Activated naive CD4-positive, alpha-beta T cell treated with anti-CD3 and anti-CD28 coated beads, Interleukin-2, amount 10 ng/mL, durations not matched to agents 7 days and 5 days (primary cell): ENCODE data around the gene CAMK2B.
"Not testable (repeated sequence)": the region's sequence is repeated elsewhere in the genome, so short reads cannot be mapped to it uniquely, and the experiment has no call there.

Experiments used
- CTCF ChIA-PET: fragments of 350-600 bp; sonication (Branson Sonifier 250); formaldehyde crosslinking; loops from one replicate; lab custom pipeline; 2021; ENCODE audit warnings: antibody characterized with exemption; lab: Charles Lee
- DNase-seq: peaks from one replicate; pipeline ENCODE4 v3.0.0-alpha.2; 2020
- H3K27ac Mint-ChIP-seq: one replicate; pipeline ENCODE4 v1.8.0; 2021; ENCODE audit warnings: mild to moderate bottlenecking, moderate library complexity, mixed read lengths
- H3K27me3 Mint-ChIP-seq: one replicate; pipeline ENCODE4 v1.8.0; 2021; ENCODE audit warnings: mild to moderate bottlenecking, mixed read lengths
- H3K36me3 Mint-ChIP-seq: one replicate; pipeline ENCODE4 v1.8.0; 2021; ENCODE audit warnings: mixed read lengths
- H3K4me1 Mint-ChIP-seq: one replicate; pipeline ENCODE4 v1.8.0; 2021; ENCODE audit warnings: mixed read lengths
- H3K4me3 Mint-ChIP-seq: one replicate; pipeline ENCODE4 v1.8.0; 2021; ENCODE audit warnings: mild to moderate bottlenecking, moderate library complexity, mixed read lengths
- H3K9me3 Mint-ChIP-seq: one replicate; pipeline ENCODE4 v1.8.0; 2021; ENCODE audit warnings: mixed read lengths

The CAMK2B gene

GRCh38 chr7:44211126-44211675, 114.2 kb downstream of the CAMK2B start:
- no peak for DNase-seq
- CTCF ChIA-PET, result interaction anchor here (1.3 kb wide), 1 partner anchor 80 kb away, joined by 3 read pairs; no protein-coding TSS in a partner anchor
- Mint-ChIP-seq H3K27ac (no peak overlapping the region), H3K4me1 (no peaks in the 10 kb centered on the region), H3K4me3 (no peak overlapping the region), H3K27me3 (no peaks in the 10 kb centered on the region), H3K36me3 (peaks cover 37% of the 10 kb centered on the region), H3K9me3 (no peaks in the 10 kb centered on the region)

- no peak for DNase-seq
- no peaks in the 10 kb centered on the region for H3K27me3 Mint-ChIP-seq
- no peaks in the 10 kb centered on the region for H3K4me1 Mint-ChIP-seq
- no peaks in the 10 kb centered on the region for H3K9me3 Mint-ChIP-seq
- CTCF ChIA-PET, result interaction anchor here (0.6 to 1.3 kb wide), 2 partner anchors 21 to 79 kb away, joined by 3 read pairs; no protein-coding TSS in a partner anchor
- no peak overlapping the region for H3K27ac Mint-ChIP-seq
- H3K36me3 Mint-ChIP-seq, result peaks cover 42% of the 10 kb centered on the region
- H3K4me3 Mint-ChIP-seq, result no peak overlapping the region
These were observed 115.3 kb downstream of the CAMK2B start for GRCh38 chr7:44210107-44210506.

GRCh38 chr7:44208085-44208484, 117.3 kb downstream of the CAMK2B start:
- DNase-seq, result no peak
- Mint-ChIP-seq H3K27ac (no peak overlapping the region), H3K36me3 (peaks cover 49% of the 10 kb centered on the region), H3K4me1 (peaks cover 11% of the 10 kb centered on the region), H3K27me3 (no peaks in the 10 kb centered on the region), H3K4me3 (no peak overlapping the region), H3K9me3 (no peaks in the 10 kb centered on the region)
- CTCF ChIA-PET, result no interaction called here

GRCh38 chr7:44206008-44206407, 119.4 kb downstream of the CAMK2B start:
- Mint-ChIP-seq H3K9me3 (no peaks in the 10 kb centered on the region), H3K36me3 (peaks cover 41% of the 10 kb centered on the region), H3K27me3 (no peaks in the 10 kb centered on the region), H3K4me1 (peaks cover 27% of the 10 kb centered on the region), H3K27ac (no peak overlapping the region), H3K4me3 (no peak overlapping the region)
- CTCF ChIA-PET, result interaction anchor here (0.5 kb wide), 1 partner anchor 35 kb away, joined by 3 read pairs; no protein-coding TSS in a partner anchor
- DNase-seq, result no peak

- CTCF ChIA-PET, result interaction anchor here (0.9 to 1.5 kb wide), 3 partner anchors 11 to 364 kb away, joined by 3 to 5 read pairs (median 4); no protein-coding TSS in a partner anchor
- Mint-ChIP-seq H3K9me3 (no peaks in the 10 kb centered on the region), H3K36me3 (peaks cover 20% of the 10 kb centered on the region), H3K4me1 (peaks cover 31% of the 10 kb centered on the region), H3K4me3 (peak overlapping the region; percentile 85), H3K27ac (peak overlapping the region; percentile 47), H3K27me3 (peaks cover 6% of the 10 kb centered on the region)
- no peak for DNase-seq
These were observed 123.6 kb downstream of the CAMK2B start for GRCh38 chr7:44201813-44202212.

- no peaks in the 10 kb centered on the region for H3K9me3 Mint-ChIP-seq
- H3K36me3 Mint-ChIP-seq, result peaks cover 14% of the 10 kb centered on the region
- peak within 1 kb of the TSS; percentile 84 for H3K27ac Mint-ChIP-seq
- H3K4me1 Mint-ChIP-seq, result peaks cover 37% of the 10 kb centered on the region
- CTCF ChIA-PET, result interaction anchor here (0.9 to 1.2 kb wide), 2 partner anchors 57 to 364 kb away, joined by 3 to 4 read pairs; no protein-coding TSS in a partner anchor
- peak within 1 kb of the TSS; percentile 85 for H3K4me3 Mint-ChIP-seq
- peak; percentile 97 for DNase-seq
- peaks cover 11% of the 10 kb centered on the region for H3K27me3 Mint-ChIP-seq
These were observed 124.5 kb downstream of the CAMK2B start, which contains the start of gene YKT6 for GRCh38 chr7:44200699-44201461. Gene YKT6 (plus strand): TSS chr7:44200978. CDS start chr7:44201136, 158 bp downstream.

- DNase-seq, CTCF ChIA-PET, H3K36me3 Mint-ChIP-seq, H3K27ac Mint-ChIP-seq, H3K9me3 Mint-ChIP-seq: not testable (repeated sequence)
- peaks cover 11% of the 10 kb centered on the region for H3K27me3 Mint-ChIP-seq
- peaks cover 39% of the 10 kb centered on the region for H3K4me1 Mint-ChIP-seq
- H3K4me3 Mint-ChIP-seq, result peak overlapping the region; percentile 47
These were observed 125.2 kb downstream of the CAMK2B start for GRCh38 chr7:44200163-44200562.

GRCh38 chr7:44197474-44197873, 127.9 kb downstream of the CAMK2B start:
- Mint-ChIP-seq H3K27me3 (peaks cover 15% of the 10 kb centered on the region), H3K4me1 (peaks cover 24% of the 10 kb centered on the region), H3K4me3 (no peak overlapping the region), H3K36me3 (peaks cover 2% of the 10 kb centered on the region), H3K9me3 (no peaks in the 10 kb centered on the region), H3K27ac (no peak overlapping the region)
- no peak for DNase-seq
- CTCF ChIA-PET, result interaction anchor here (1.5 to 2.5 kb wide), 3 partner anchors 66 to 126 kb away, joined by 3 to 10 read pairs (median 4); no protein-coding TSS in a partner anchor

GRCh38 chr7:44196450-44196872, 128.9 kb downstream of the CAMK2B start:
- DNase-seq, result peak; percentile 57
- no peak overlapping the region for H3K27ac Mint-ChIP-seq
- peaks cover 13% of the 10 kb centered on the region for H3K4me1 Mint-ChIP-seq
- no peak overlapping the region for H3K4me3 Mint-ChIP-seq
- no peaks in the 10 kb centered on the region for H3K9me3 Mint-ChIP-seq
- no peaks in the 10 kb centered on the region for H3K36me3 Mint-ChIP-seq
- CTCF ChIA-PET, result interaction anchor here (0.6 to 2.5 kb wide), 7 partner anchors 65 to 369 kb away, joined by 3 to 10 read pairs (median 5); no protein-coding TSS in a partner anchor
- H3K27me3 Mint-ChIP-seq, result peaks cover 22% of the 10 kb centered on the region

GRCh38 chr7:44195889-44196288, 129.5 kb downstream of the CAMK2B start:
- DNase-seq, result no peak
- Mint-ChIP-seq H3K27ac (no peak overlapping the region), H3K9me3 (no peaks in the 10 kb centered on the region), H3K27me3 (peaks cover 22% of the 10 kb centered on the region), H3K4me1 (peaks cover 12% of the 10 kb centered on the region), H3K4me3 (no peak overlapping the region), H3K36me3 (no peaks in the 10 kb centered on the region)
- CTCF ChIA-PET, result interaction anchor here (1.0 to 2.5 kb wide), 5 partner anchors 64 to 369 kb away, joined by 3 to 10 read pairs (median 5); no protein-coding TSS in a partner anchor

- H3K4me3 Mint-ChIP-seq, result no peak overlapping the region
- CTCF ChIA-PET, result interaction anchor here (0.8 to 1.2 kb wide), 2 partner anchors 63 to 116 kb away, joined by 3 to 4 read pairs; no protein-coding TSS in a partner anchor
- no peak for DNase-seq
- H3K27me3 Mint-ChIP-seq, result peaks cover 22% of the 10 kb centered on the region
- H3K27ac Mint-ChIP-seq, result no peak overlapping the region
- H3K36me3 Mint-ChIP-seq, result no peaks in the 10 kb centered on the region
- peaks cover 8% of the 10 kb centered on the region for H3K4me1 Mint-ChIP-seq
- no peaks in the 10 kb centered on the region for H3K9me3 Mint-ChIP-seq
These were observed 130.7 kb downstream of the CAMK2B start for GRCh38 chr7:44194562-44195145.

- CTCF ChIA-PET, result interaction anchor here (0.8 to 1.2 kb wide), 2 partner anchors 63 to 116 kb away, joined by 3 to 4 read pairs; no protein-coding TSS in a partner anchor
- Mint-ChIP-seq H3K9me3 (no peaks in the 10 kb centered on the region), H3K36me3 (no peaks in the 10 kb centered on the region), H3K4me1 (peaks cover 8% of the 10 kb centered on the region), H3K27me3 (peaks cover 24% of the 10 kb centered on the region), H3K27ac (no peak overlapping the region), H3K4me3 (no peak overlapping the region)
- DNase-seq, result no peak
These were observed 131.3 kb downstream of the CAMK2B start for GRCh38 chr7:44194069-44194468.

- H3K27ac Mint-ChIP-seq, result no peak overlapping the region
- DNase-seq, result no peak
- no peak overlapping the region for H3K4me3 Mint-ChIP-seq
- H3K36me3 Mint-ChIP-seq, result no peaks in the 10 kb centered on the region
- H3K9me3 Mint-ChIP-seq, result no peaks in the 10 kb centered on the region
- H3K27me3 Mint-ChIP-seq, result peaks cover 26% of the 10 kb centered on the region
- peaks cover 8% of the 10 kb centered on the region for H3K4me1 Mint-ChIP-seq
- CTCF ChIA-PET, result no interaction called here
These were observed 132.2 kb downstream of the CAMK2B start for GRCh38 chr7:44193011-44193802.
